GM18511 (cell line): ENCODE results near the gene EMC1.
A peak's percentile ranks its signal among the peaks of the same experiment; 100 is the strongest.
"Not testable (repeated sequence)": the region's sequence is repeated elsewhere in the genome, so short reads cannot be mapped to it uniquely, and the experiment has no call there.

Experiments used
- ATAC-seq: cut with Tn5 transposase; IDR thresholded peaks from one replicate; pipeline ENCODE4 v1.9.1; 2021; ENCODE audit warnings: mild to moderate bottlenecking, moderate library complexity; ENCODE audit not compliant: unreplicated experiment

Gene EMC1

GRCh38 chr1:19220080-19220846, 31.1 kb downstream of the EMC1 start:
- no peak for ATAC-seq

- ATAC-seq: no peak
Observed at GRCh38 chr1:19219451-19219850, 31.9 kb downstream of the EMC1 start.

- not testable (repeated sequence) for ATAC-seq
Observed at GRCh38 chr1:19216585-19216984, 34.7 kb downstream of the EMC1 start.

- ATAC-seq: no peak
Observed at GRCh38 chr1:19213580-19213979, 37.7 kb downstream of the EMC1 start.

GRCh38 chr1:19212167-19212566, 39.2 kb downstream of the EMC1 start:
- no peak for ATAC-seq

- no peak for ATAC-seq
Observed at GRCh38 chr1:19210772-19211549, 40.4 kb downstream of the EMC1 start.

GRCh38 chr1:19209990-19210771, 41.1 kb downstream of the EMC1 start, which contains the start of gene UBR4:
UBR4 (minus strand) TSS chr1:19210266; CDS start chr1:19210248, 18 bp downstream.
- ATAC-seq: peak; percentile 89

- ATAC-seq: peak; percentile 50
Observed at GRCh38 chr1:19209439-19209989, 41.8 kb downstream of the EMC1 start.

- no peak for ATAC-seq
Observed at GRCh38 chr1:19208710-19209438, 42.5 kb downstream of the EMC1 start.

- ATAC-seq: no peak
Observed at GRCh38 chr1:19206947-19207346, 44.4 kb downstream of the EMC1 start.

- no peak for ATAC-seq
Observed at GRCh38 chr1:19205845-19206244, 45.5 kb downstream of the EMC1 start.

GRCh38 chr1:19205403-19205802, 45.9 kb downstream of the EMC1 start:
- ATAC-seq: no peak

- no peak for ATAC-seq
Observed at GRCh38 chr1:19204446-19205266, 46.7 kb downstream of the EMC1 start.

- no peak for ATAC-seq
Observed at GRCh38 chr1:19203440-19203839, 47.9 kb downstream of the EMC1 start.

- no peak for ATAC-seq
Observed at GRCh38 chr1:19202396-19202795, 48.9 kb downstream of the EMC1 start.

GRCh38 chr1:19199969-19200604, 51.2 kb downstream of the EMC1 start:
- ATAC-seq: no peak

GRCh38 chr1:19199329-19199968, 51.9 kb downstream of the EMC1 start:
- no peak for ATAC-seq

GRCh38 chr1:19198820-19199219, 52.5 kb downstream of the EMC1 start:
- no peak for ATAC-seq

GRCh38 chr1:19197845-19198244, 53.5 kb downstream of the EMC1 start:
- no peak for ATAC-seq
